SK-N-SH (cell line): ENCODE results near the gene ZSWIM1. TPM values are rescaled to one million over a fixed set of nuclear protein-coding genes. Genes with fewer than 3 reads are reported as not detected.

Experiments used
- CTCF ChIA-PET: fragments of 300-600, 350-600 bp; formaldehyde crosslinking; extraction: SDS; loops from one replicate; lab custom pipeline; 2021; lab: Yijun Ruan, JAX
- POLR2A ChIA-PET: fragments of 350-600 bp; sonication (Branson Sonifier 250); formaldehyde crosslinking; extraction: SDS; loops from one replicate; lab custom pipeline; 2020; ENCODE audit warnings: antibody characterized with exemption, inconsistent platforms; lab: Yijun Ruan, JAX
- DNase-seq: peaks from one replicate; pipeline ENCODE4 v3.0.0; 2012
- H2AFZ ChIP-seq: fragments of 200-600 bp; sonication (generic); 2 replicates; pipeline ENCODE4 v1.8.1; 2016; ENCODE audit warnings: antibody characterized with exemption, mild to moderate bottlenecking, low read depth
- H3F3A ChIP-seq: fragments of 200-600 bp; sonication (generic); replicated peaks from 2 replicates; pipeline ENCODE3; 2016; ENCODE audit warnings: antibody characterized with exemption, mild to moderate bottlenecking; ENCODE audit not compliant: insufficient read depth
- H3K27ac ChIP-seq, 2 experiments: fragments of 200-500 bp in 1 of 2; fragments of 200-600 bp in 1 of 2; sonication (Bioruptor generic) in 1 of 2; sonication (generic), shearing (Covaris generic) in 1 of 2; 2 replicates each; pipeline versions ENCODE4 v1.5.1 to v1.6.1; 2014 to 2016; ENCODE audit warnings: low read depth in 2 of 2, inconsistent platforms in 1 of 2, low read length in 1 of 2, mild to moderate bottlenecking in 1 of 2, mixed read lengths in 1 of 2
- H3K27me3 ChIP-seq: fragments of 200-600 bp; sonication (generic), shearing (Covaris generic); 2 replicates; pipeline ENCODE4 v1.6.1; 2016; ENCODE audit warnings: mixed run types; ENCODE audit not compliant: insufficient read depth
- H3K36me3 ChIP-seq, 2 experiments: fragments of 200-500 bp in 1 of 2; fragments of 200-600 bp in 1 of 2; sonication (Bioruptor generic) in 1 of 2; sonication (generic) in 1 of 2; replicated peaks in 1 of 2; 2 replicates each; pipeline versions ENCODE3 to v1.5.1; 2014 to 2016; ENCODE audit warnings: low read length in 1 of 2, mild to moderate bottlenecking in 1 of 2; ENCODE audit not compliant: insufficient read depth in 2 of 2, control insufficient read depth in 1 of 2
- H3K4me1 ChIP-seq, 2 experiments: fragments of 200-500 bp in 1 of 2; fragments of 200-600 bp in 1 of 2; sonication (Bioruptor generic) in 1 of 2; sonication (generic), shearing (Covaris generic) in 1 of 2; 2 replicates each; pipeline versions ENCODE4 v1.5.1 to v1.6.1; 2014 to 2016; ENCODE audit warnings: low read depth in 1 of 2, low read length in 1 of 2, mixed run types in 1 of 2; ENCODE audit not compliant: insufficient read depth in 2 of 2, control insufficient read depth in 1 of 2
- H3K4me2 ChIP-seq: fragments of 200-600 bp; sonication (generic), shearing (Covaris generic); 2 replicates; pipeline ENCODE4 v1.6.1; 2017; ENCODE audit warnings: mixed run types
- H3K4me3 ChIP-seq, 2 experiments: fragments of 200-500 bp in 1 of 2; fragments of 200-600 bp in 1 of 2; sonication (Bioruptor generic) in 1 of 2; sonication (generic), shearing (Covaris generic) in 1 of 2; 2 replicates each; pipeline versions ENCODE4 v1.5.1 to v1.8.1; 2014 to 2016; ENCODE audit warnings: low read depth in 2 of 2, inconsistent platforms in 1 of 2, low read length in 1 of 2, mild to moderate bottlenecking in 1 of 2, mixed read lengths in 1 of 2, moderate library complexity in 1 of 2
- H3K79me2 ChIP-seq: fragments of 200-600 bp; sonication (generic); 2 replicates; pipeline ENCODE4 v1.8.1; 2017; ENCODE audit warnings: mild to moderate bottlenecking; ENCODE audit not compliant: insufficient read depth
- H3K9ac ChIP-seq: fragments of 200-600 bp; sonication (generic); 2 replicates; pipeline ENCODE4 v1.6.1; 2017; ENCODE audit warnings: mixed run types
- H3K9me2 ChIP-seq: fragments of 200-600 bp; sonication (generic); 2 replicates; pipeline ENCODE4 v1.6.1; 2017; ENCODE audit warnings: mixed run types
- H3K9me3 ChIP-seq: fragments of 200-600 bp; sonication (generic); 2 replicates; pipeline ENCODE4 v1.6.1; 2017; ENCODE audit warnings: mixed run types, mild to moderate bottlenecking, moderate library complexity
- H4K20me1 ChIP-seq: fragments of 200-600 bp; sonication (generic); 2 replicates; pipeline ENCODE4 v1.6.1; 2017; ENCODE audit warnings: mild to moderate bottlenecking, mixed run types; ENCODE audit not compliant: insufficient read depth
- CHD2 ChIP-seq: fragments of 150-350 bp; IDR thresholded peaks from 2 replicates; pipeline ENCODE4 v1.6.1; 2018; ENCODE audit warnings: low read length; ENCODE audit not compliant: partially characterized antibody
- FOXJ3 ChIP-seq: sonication (generic); formaldehyde crosslinking; IDR thresholded peaks from 2 replicates; pipeline ENCODE4 v1.5.1; 2020; ENCODE audit warnings: mild to moderate bottlenecking, missing genetic modification reagents
- MEF2A ChIP-seq: IDR thresholded peaks from 2 replicates; pipeline ENCODE4 v1.4.0; 2012; ENCODE audit warnings: low read depth, borderline replicate concordance
- RXRA ChIP-seq: IDR thresholded peaks from 2 replicates; pipeline ENCODE4 v1.4.0; 2012; ENCODE audit warnings: low read depth, mild to moderate bottlenecking, borderline replicate concordance
- TCF12 ChIP-seq: IDR thresholded peaks from 2 replicates; pipeline ENCODE4 v1.4.0; 2012
- USF1 ChIP-seq: IDR thresholded peaks from 2 replicates; pipeline ENCODE4 v1.4.0; 2012; ENCODE audit warnings: low read depth, borderline replicate concordance
- ZBTB33 ChIP-seq: IDR thresholded peaks from 2 replicates; pipeline ENCODE4 v1.4.0; 2012; ENCODE audit warnings: low read depth, borderline replicate concordance
- WGBS: methylation state at CpG from one replicate; pipeline ENCODE4 v1.1.6; 2017; ENCODE audit warnings: low lambda C conversion rate; 5-methylcytosine and 5-hydroxymethylcytosine counted together
- polyA plus RNA-seq, 3 experiments: library from polyadenylated mRNA; depleted of rRNA; stranded (reverse); fragments of >200 nt; gene quantifications; 2 replicates each; pipeline ENCODE4 v1.2.3, GENCODE V29; 2012
- TF ChIP-seq, protein P1 (sequence below): IDR thresholded peaks from 2 replicates; pipeline ENCODE4; 2012

Gene ZSWIM1
- polyA plus RNA-seq, 1 of the 3 experiments (the other 2 are of a cell fraction), result 1.8 TPM

DNA sequence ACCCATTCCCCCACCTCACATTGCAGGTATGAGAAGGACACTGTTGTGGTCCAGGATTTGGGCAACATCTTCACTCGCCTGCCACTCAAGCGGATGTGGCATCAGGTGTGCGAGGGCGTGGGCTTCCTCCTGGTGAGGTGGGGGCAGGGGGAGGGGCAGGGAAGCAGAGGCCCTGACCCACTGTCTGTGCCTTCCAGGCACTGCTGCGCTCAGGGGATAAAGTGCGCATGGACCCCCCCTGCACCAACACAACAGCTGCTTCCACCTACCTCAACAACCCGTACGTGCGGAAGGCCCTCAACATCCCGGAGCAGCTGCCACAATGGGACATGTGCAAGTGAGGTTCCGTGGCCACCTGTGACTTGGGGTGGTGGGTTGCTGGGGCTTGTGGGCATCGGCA, 13.8 kb downstream of the ZSWIM1 start:
- DNase-seq, result no peak
- no peaks in the 10 kb centered on the region for H3K9me2 ChIP-seq
- no peak overlapping the region for H3K27ac ChIP-seq
- WGBS, result 84% methylated on average over 11 of the region's 12 CpGs
- POLR2A ChIA-PET, result no interaction called here
- peaks cover 15 to 43% of the 10 kb centered on the region in 2 experiments for H3K36me3 ChIP-seq
- no peak overlapping the region for H3K9ac ChIP-seq
- no peak overlapping the region for H3K4me3 ChIP-seq
- TF ChIP-seq USF1 (no peak), MEF2A (no peak)
- TF ChIP-seq, protein P1, sequence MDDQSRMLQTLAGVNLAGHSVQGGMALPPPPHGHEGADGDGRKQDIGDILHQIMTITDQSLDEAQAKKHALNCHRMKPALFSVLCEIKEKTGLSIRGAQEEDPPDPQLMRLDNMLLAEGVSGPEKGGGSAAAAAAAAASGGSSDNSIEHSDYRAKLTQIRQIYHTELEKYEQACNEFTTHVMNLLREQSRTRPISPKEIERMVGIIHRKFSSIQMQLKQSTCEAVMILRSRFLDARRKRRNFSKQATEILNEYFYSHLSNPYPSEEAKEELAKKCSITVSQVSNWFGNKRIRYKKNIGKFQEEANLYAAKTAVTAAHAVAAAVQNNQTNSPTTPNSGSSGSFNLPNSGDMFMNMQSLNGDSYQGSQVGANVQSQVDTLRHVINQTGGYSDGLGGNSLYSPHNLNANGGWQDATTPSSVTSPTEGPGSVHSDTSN, result no peak
- no peaks in the 10 kb centered on the region for H4K20me1 ChIP-seq
- H3K79me2 ChIP-seq, result peaks cover 11% of the 10 kb centered on the region
- CTCF ChIA-PET, result no interaction called here
- H3F3A ChIP-seq, result peaks cover 7% of the 10 kb centered on the region
- no peak overlapping the region for H3K4me2 ChIP-seq
- no peaks in the 10 kb centered on the region for H3K9me3 ChIP-seq
- peaks cover 0 to 9% of the 10 kb centered on the region in 2 experiments; a peak in 2 of 4 replicates for H3K4me1 ChIP-seq
- H2AFZ ChIP-seq, result no peak overlapping the region
- H3K27me3 ChIP-seq, result no peaks in the 10 kb centered on the region

GRCh38 chr20:45896641-45897161, 15.7 kb downstream of the ZSWIM1 start:
- no peak overlapping the region for H3K27ac ChIP-seq
- H3K9ac ChIP-seq, result no peak overlapping the region
- H3K9me3 ChIP-seq, result no peaks in the 10 kb centered on the region
- no peaks in the 10 kb centered on the region for H4K20me1 ChIP-seq
- DNase-seq, result no peak
- no peak overlapping the region for H2AFZ ChIP-seq
- H3K9me2 ChIP-seq, result no peaks in the 10 kb centered on the region
- H3K36me3 ChIP-seq, result peaks cover 24 to 45% of the 10 kb centered on the region in 2 experiments
- H3K27me3 ChIP-seq, result no peaks in the 10 kb centered on the region
- peaks cover 8% of the 10 kb centered on the region for H3K79me2 ChIP-seq
- TF ChIP-seq ZBTB33, result no peak
- TF ChIP-seq FOXJ3 (CRISPR knock-in tag), result no peak
- TF ChIP-seq CHD2, result no peak
- TF ChIP-seq TCF12, result no peak
- TF ChIP-seq USF1, result no peak
- no peak for TF ChIP-seq RXRA
- H3K4me3 ChIP-seq, result no peak overlapping the region
- 98% methylated on average over 14 of the region's 14 CpGs for WGBS
- CTCF ChIA-PET, result interaction anchor here (0.6 to 1.2 kb wide), 2 partner anchors 9 to 29 kb away, joined by 3 to 4 read pairs; no protein-coding TSS in a partner anchor
- H3F3A ChIP-seq, result peaks cover 13% of the 10 kb centered on the region
- H3K4me2 ChIP-seq, result no peak overlapping the region
- peaks cover 0 to 7% of the 10 kb centered on the region in 2 experiments; a peak in 2 of 4 replicates for H3K4me1 ChIP-seq
- POLR2A ChIA-PET, result interaction anchor here (0.7 kb wide), 1 partner anchor 9 kb away, joined by 3 read pairs; no protein-coding TSS in a partner anchor
